GM12892 (cell line): Measurements from ENCODE around the gene KRTAP4-6.
"Not testable (repeated sequence)": the region's sequence is repeated elsewhere in the genome, so short reads cannot be mapped to it uniquely, and the experiment has no call there.

Experiments used
- POLR2A ChIP-seq: IDR thresholded peaks from 2 replicates; pipeline ENCODE4 v1.6.1; 2011; ENCODE audit warnings: low read depth, low read length, control low read depth
- POLR2AphosphoS5 ChIP-seq: IDR thresholded peaks from 2 replicates; pipeline ENCODE4 v1.6.1; 2011; ENCODE audit warnings: low read depth, low read length, control low read depth
- TAF1 ChIP-seq: IDR thresholded peaks from 2 replicates; pipeline ENCODE4 v1.6.1; 2011; ENCODE audit warnings: low read depth, mild to moderate bottlenecking, control low read depth, low read length, borderline replicate concordance

- TF ChIP-seq POLR2AphosphoS5, TAF1, POLR2A: not testable (repeated sequence)
Measured at GRCh38 chr17:41119696-41120690, 20.4 kb downstream of the KRTAP4-6 start.
